Panc1 (cell line): ENCODE results near the gene GRK6. TPM values are rescaled to one million over a fixed set of nuclear protein-coding genes. Genes with fewer than 3 reads are reported as not detected.
A peak's percentile ranks its signal among the peaks of the same experiment; 100 is the strongest.

Source experiments
- ATAC-seq: fragments of 200-7000 bp; cut with Tn5 transposase; 2 replicates; pipeline ENCODE4 v1.9.1; 2020; ENCODE audit warnings: mild to moderate bottlenecking, moderate library complexity
- Bru-seq: library from RNA; stranded (reverse); fragments of 400-500 nt; gene quantifications from one replicate; lab custom pipeline; 2021; lab: Mats Ljungman, UMichigan
- BruChase-seq, 2 experiments: library from RNA; stranded (reverse); fragments of 400-500 nt; gene quantifications; one replicate each; lab custom pipeline; 2021; lab: Mats Ljungman, UMichigan
- BruUV-seq: library from RNA; stranded (reverse); fragments of 400-500 nt; replicated peaks from 2 replicates; lab custom pipeline; 2021; lab: Mats Ljungman, UMichigan
- CTCF ChIA-PET: fragments of 300-600 bp; sonication (Branson Sonifier 250); formaldehyde crosslinking; loops from one replicate; lab custom pipeline; 2022; ENCODE audit warnings: antibody characterized with exemption; lab: Charles Lee
- POLR2A ChIA-PET: fragments of 300-600 bp; sonication (Branson Sonifier 250); formaldehyde crosslinking; loops from one replicate; lab custom pipeline; 2022; ENCODE audit warnings: antibody characterized with exemption; lab: Charles Lee
- DNase-seq: peaks from one replicate; pipeline ENCODE4 v3.0.0-alpha.2; 2010; ENCODE audit warnings: low read depth, low spot score
- H3K27ac ChIP-seq: 2 replicates; pipeline ENCODE4 v1.5.1; 2011; ENCODE audit warnings: mild to moderate bottlenecking, low read length, inconsistent platforms
- H3K27me3 ChIP-seq: fragments of 200-500 bp; sonication (Bioruptor generic); 2 replicates; pipeline ENCODE4 v1.6.0; 2014; ENCODE audit warnings: low read length, inconsistent platforms; ENCODE audit not compliant: control insufficient read depth, insufficient read depth
- H3K36me3 ChIP-seq: fragments of 200-500 bp; sonication (Bioruptor generic); 2 replicates; pipeline ENCODE4 v1.5.1; 2014; ENCODE audit warnings: inconsistent platforms, mild to moderate bottlenecking, low read length, moderate library complexity; ENCODE audit not compliant: control insufficient read depth, insufficient read depth
- H3K4me1 ChIP-seq: 2 replicates; pipeline ENCODE4 v1.5.1; 2011; ENCODE audit warnings: inconsistent platforms, mild to moderate bottlenecking, low read length, moderate library complexity; ENCODE audit not compliant: control insufficient read depth, insufficient read depth
- H3K4me3 ChIP-seq, 2 experiments: 2 replicates each; pipeline ENCODE4 v1.5.1; 2011 to 2012; ENCODE audit warnings: low read depth in 2 of 2, low read length in 2 of 2, mild to moderate bottlenecking in 2 of 2, inconsistent platforms in 1 of 2, moderate library complexity in 1 of 2
- H3K9me3 ChIP-seq: fragments of 200-500 bp; sonication (Bioruptor generic); 2 replicates; pipeline ENCODE4 v1.5.1; 2014; ENCODE audit warnings: low read depth, mild to moderate bottlenecking, inconsistent platforms, low read length, moderate library complexity; ENCODE audit not compliant: control insufficient read depth, insufficient read depth
- CTCF ChIP-seq: fragments of 450-650 bp; IDR thresholded peaks from 2 replicates; pipeline ENCODE4 v1.5.1; 2017; ENCODE audit warnings: mild to moderate bottlenecking
- POLR2AphosphoS5 ChIP-seq: IDR thresholded peaks from 2 replicates; pipeline ENCODE4 v1.6.1; 2012; ENCODE audit warnings: mild to moderate bottlenecking, low read depth, low read length, moderate library complexity
- REST ChIP-seq, 2 experiments: IDR thresholded peaks; 2 replicates each; pipeline ENCODE4 v1.6.1; 2011 to 2012; ENCODE audit warnings: low read depth in 2 of 2, control low read depth in 1 of 2, low read length in 1 of 2, mild to moderate bottlenecking in 1 of 2, moderate library complexity in 1 of 2; ENCODE audit not compliant: insufficient read depth in 1 of 2
- SIN3A ChIP-seq: IDR thresholded peaks from 2 replicates; pipeline ENCODE4 v1.6.1; 2012; ENCODE audit warnings: low read depth, mild to moderate bottlenecking, low read length, moderate library complexity, borderline replicate concordance; ENCODE audit not compliant: insufficient read depth
- TCF7L2 ChIP-seq: IDR thresholded peaks from 2 replicates; pipeline ENCODE4 v1.6.1; 2011; ENCODE audit warnings: mild to moderate bottlenecking, low read depth, low read length, inconsistent platforms
- in situ Hi-C: cut with HindIII; loops from 2 replicates; pipeline ENCODE4 v1.10.0; 2016; ENCODE audit warnings: low sequenced_read_pairs, low pct_unique_long_range_greater_than_20kb
- intact Hi-C: fragments of 100-400 bp; cut with micrococcal nuclease; formaldehyde crosslinking; loops from one replicate; pipeline ENCODE4 v1.10.0; 2022; ENCODE audit not compliant: unreplicated experiment
- long read RNA-seq: library from polyadenylated mRNA; unstranded; transcript quantifications from one replicate; pipeline ENCODE4 v2.0.0, GENCODE V29; 2021; ENCODE audit not compliant: unreplicated experiment
- polyA plus RNA-seq: library from polyadenylated mRNA; unstranded; fragments of >200 nt; gene quantifications from one replicate; pipeline ENCODE4 v1.2.1, GENCODE V29; 2012; ENCODE audit warnings: missing spikeins; ENCODE audit not compliant: insufficient read length
- total RNA-seq: library from RNA; stranded (reverse); gene quantifications from one replicate; pipeline ENCODE4 v1.2.1, GENCODE V29; 2021; ENCODE audit not compliant: unreplicated experiment

Gene GRK6
- 56.1 TPM for total RNA-seq
- polyA plus RNA-seq = 68.7 TPM
- Bru-seq, nascent RNA = percentile 70 among the genes with signal in this experiment
- percentile 61 among the genes with signal in this experiment for BruChase-seq, experiment 1, labeled RNA remaining after a 2-hour chase
- percentile 71 among the genes with signal in this experiment for BruChase-seq, experiment 2, labeled RNA remaining after a 6-hour chase
- long read RNA-seq, transcript GRK6-201 (16 exons, 2,939 nt) = major isoform, 61 of 169 reads
- long read RNA-seq, transcript GRK6-206 (13 exons, 1,660 nt) = minor isoform, 35 of 169 reads
- long read RNA-seq, transcript GRK6-211 (16 exons, 2,571 nt) = minor isoform, 24 of 169 reads
- long read RNA-seq, partial matches to known transcripts = 23 of 169 reads
- long read RNA-seq, other reads (novel, unspliced or antisense) = 26 of 169 reads

GRCh38 chr5:177426566-177427210 is at the start of gene GRK6:
Gene GRK6, plus strand, starts transcription at chr5:177426676. Its CDS starts 170 bp downstream, at chr5:177426846.
- intact Hi-C loops (no loop called here), in situ Hi-C loops (no loop called here)
- H3K4me3 ChIP-seq = peak within 1 kb of the TSS; percentile 85
- ATAC-seq (peak; percentile 86), DNase-seq (no peak)
- no peaks in the 10 kb centered on the region for H3K27me3 ChIP-seq
- 0 out of 2 replicates have a peak, but pooled peaks have one; percentile 79 for TF ChIP-seq SIN3A
- TF ChIP-seq POLR2AphosphoS5 = no peak
- POLR2A ChIA-PET = interaction anchor here (0.6 to 1.6 kb wide), 5 partner anchors 11 to 56 kb away, joined by 4 to 11 read pairs (median 6); no protein-coding TSS in a partner anchor
- CTCF ChIA-PET = interaction anchor here (0.6 to 1.8 kb wide), 4 partner anchors 12 to 117 kb away, joined by 4 to 13 read pairs (median 5); no protein-coding TSS in a partner anchor
- H3K4me1 ChIP-seq = peaks cover 18% of the 10 kb centered on the region
- H3K36me3 ChIP-seq = peaks cover 2% of the 10 kb centered on the region; the same call in 1 of the 2 replicates
- no TSS peak for BruUV-seq
- H3K9me3 ChIP-seq = no peaks in the 10 kb centered on the region
- H3K27ac ChIP-seq = peak within 1 kb of the TSS; percentile 97

- no TSS peak for BruUV-seq
Measured at GRCh38 chr5:177377851-177378776, 48.4 kb upstream of the GRK6 start.

More at GRCh38 chr5:177377851-177378776, 48.4 kb upstream of the GRK6 start:
- no peak for DNase-seq
- POLR2A ChIA-PET = interaction anchor here (0.7 kb wide), 1 partner anchor 17 kb away, joined by 5 read pairs; no protein-coding TSS in a partner anchor
- CTCF ChIA-PET = interaction anchor here (0.6 to 1.7 kb wide), 3 partner anchors 11 to 125 kb away, joined by 3 to 4 read pairs (median 4); no protein-coding TSS in a partner anchor
- peaks cover 4% of the 10 kb centered on the region; the same call in 1 of the 2 replicates for H3K4me1 ChIP-seq
- H3K9me3 ChIP-seq = no peaks in the 10 kb centered on the region
- TF ChIP-seq POLR2AphosphoS5 (no peak), CTCF (no peak), REST (IDR thresholded peaks at IDR 0.05; ENCODE audit: insufficient read depth in 1 of 2, low read depth in 2 of 2, low read length in 1 of 2) (no peak), TCF7L2 (no peak), SIN3A (no peak)
- in situ Hi-C loops = no loop called here
- no peak overlapping the region for H3K4me3 ChIP-seq
- ATAC-seq = no peak
- H3K36me3 ChIP-seq = no peaks in the 10 kb centered on the region
- intact Hi-C loops = no loop called here
- H3K27ac ChIP-seq = no peak overlapping the region
- H3K27me3 ChIP-seq = no peaks in the 10 kb centered on the region
